CD4-positive, CD25-positive, alpha-beta regulatory T cell (primary cell): ENCODE measurements around the gene WRAP73. TPM values are rescaled to one million over a fixed set of nuclear protein-coding genes. Genes with fewer than 3 reads are reported as not detected.

Experiments
- ATAC-seq, 2 donors: fragments of 150-1000 bp; cut with Tn5 transposase; one replicate each; pipeline ENCODE4 v1.10.0; 2021; ENCODE audit warnings: low read depth in 2 of 2, moderate number of reproducible peaks in 2 of 2, moderate library complexity in 1 of 2
- DNase-seq, 3 donors: peaks; one replicate each; pipeline versions ENCODE4 v3.0.0 to v3.0.0-alpha.2; 2012 to 2022; ENCODE audit warnings: mixed read lengths in 1 of 3
- H3K27ac ChIP-seq: one replicate; pipeline ENCODE4 v1.7.0; 2013; ENCODE audit warnings: mild to moderate bottlenecking, low read length; ENCODE audit not compliant: insufficient read depth, poor library complexity, severe bottlenecking
- H3K27me3 ChIP-seq: one replicate; pipeline ENCODE4 v1.7.0; 2013; ENCODE audit warnings: low read length; ENCODE audit not compliant: control insufficient read depth, insufficient read depth
- H3K36me3 ChIP-seq: one replicate; pipeline ENCODE4 v1.7.0; 2013; ENCODE audit warnings: mild to moderate bottlenecking, low read length, moderate library complexity; ENCODE audit not compliant: control insufficient read depth, insufficient read depth
- H3K4me1 ChIP-seq: 2 replicates; pipeline ENCODE4 v1.7.0; 2013; ENCODE audit warnings: mild to moderate bottlenecking, low read length; ENCODE audit not compliant: insufficient read depth, control insufficient read depth, poor library complexity, severe bottlenecking
- H3K4me3 ChIP-seq: one replicate; pipeline ENCODE4 v1.7.0; 2013; ENCODE audit warnings: low read depth, mild to moderate bottlenecking, low read length, moderate library complexity
- H3K9me3 ChIP-seq, 2 experiments: 1 replicate in 1 of 2; 2 replicates in 1 of 2; pipeline ENCODE4 v1.7.0; 2013; ENCODE audit warnings: low read length in 2 of 2, mild to moderate bottlenecking in 1 of 2, moderate library complexity in 1 of 2; ENCODE audit not compliant: control insufficient read depth in 2 of 2
- H3K27ac Mint-ChIP-seq, 3 donors: one replicate each; pipeline ENCODE4 v1.8.0; 2020 to 2022; ENCODE audit warnings: mild to moderate bottlenecking in 3 of 3, mixed read lengths in 3 of 3, moderate library complexity in 2 of 3
- H3K27me3 Mint-ChIP-seq: one replicate; pipeline ENCODE4 v1.8.0; 2022; ENCODE audit warnings: mild to moderate bottlenecking, mixed read lengths
- H3K36me3 Mint-ChIP-seq: one replicate; pipeline ENCODE4 v1.8.0; 2020; ENCODE audit warnings: mixed read lengths
- H3K4me1 Mint-ChIP-seq, 4 donors: one replicate each; pipeline ENCODE4 v1.8.0; 2020 to 2022; ENCODE audit warnings: mixed read lengths in 4 of 4, mild to moderate bottlenecking in 1 of 4
- H3K4me3 Mint-ChIP-seq, 4 donors: one replicate each; pipeline ENCODE4 v1.8.0; 2020 to 2022; ENCODE audit warnings: mild to moderate bottlenecking in 4 of 4, mixed read lengths in 4 of 4, moderate library complexity in 3 of 4
- H3K9me3 Mint-ChIP-seq, 7 donors: one replicate each; pipeline ENCODE4 v1.8.0; 2020 to 2022; ENCODE audit warnings: mixed read lengths in 7 of 7, mild to moderate bottlenecking in 3 of 7, moderate library complexity in 2 of 7
- polyA plus RNA-seq, 4 donors: library from polyadenylated mRNA; unstranded; fragments of 300-500 nt; fragmentation: Illumina TruSeq; gene quantifications; one replicate each; pipeline ENCODE4 v1.2.3, GENCODE V29; 2021
- total RNA-seq: library from RNA; stranded (reverse); gene quantifications from one replicate; pipeline ENCODE4 v1.2.3, GENCODE V29; 2022

Gene WRAP73
- total and polyA plus RNA-seq, 5 donors from 2014 or later: 27.9 to 37.1 (median 36.4) TPM

DNA sequence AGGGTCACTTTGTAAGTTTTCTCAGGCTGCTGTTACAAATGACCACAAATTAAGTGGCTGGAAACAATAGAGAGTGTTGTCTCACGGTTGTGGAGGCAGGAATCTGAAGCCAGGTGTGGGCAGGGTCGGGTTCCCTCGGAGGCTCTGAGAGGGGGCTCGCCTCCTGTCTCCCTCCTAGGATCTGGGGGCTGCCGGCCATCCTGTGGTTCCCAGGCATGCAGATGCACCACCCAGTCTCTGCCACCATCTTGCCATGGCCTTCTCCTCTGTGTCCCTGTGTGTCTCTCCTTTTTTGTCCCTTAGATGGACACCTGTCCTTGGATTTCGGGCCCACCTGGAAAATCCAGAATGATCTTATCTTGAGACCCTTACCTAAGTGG, 7.2 kb upstream of the WRAP73 start:
- Mint-ChIP-seq H3K9me3 (peaks cover 0 to 2% (median 0%) of the 10 kb centered on the region in 7 donors), H3K36me3 (no peaks in the 10 kb centered on the region), H3K27me3 (peaks cover 50% of the 10 kb centered on the region), H3K4me3 (no peak overlapping the region), H3K27ac (no peak overlapping the region), H3K4me1 (peaks cover 0 to 4% (median 0%) of the 10 kb centered on the region in 4 donors)
- no peaks in the 10 kb centered on the region for H3K9me3 ChIP-seq
- H3K4me3 ChIP-seq: no peak overlapping the region
- H3K27me3 ChIP-seq: peaks cover 4% of the 10 kb centered on the region
- peaks cover 8% of the 10 kb centered on the region for H3K4me1 ChIP-seq
- DNase-seq (no peak), ATAC-seq (no peak)
- H3K36me3 ChIP-seq: no peaks in the 10 kb centered on the region
- no peak overlapping the region for H3K27ac ChIP-seq

DNA sequence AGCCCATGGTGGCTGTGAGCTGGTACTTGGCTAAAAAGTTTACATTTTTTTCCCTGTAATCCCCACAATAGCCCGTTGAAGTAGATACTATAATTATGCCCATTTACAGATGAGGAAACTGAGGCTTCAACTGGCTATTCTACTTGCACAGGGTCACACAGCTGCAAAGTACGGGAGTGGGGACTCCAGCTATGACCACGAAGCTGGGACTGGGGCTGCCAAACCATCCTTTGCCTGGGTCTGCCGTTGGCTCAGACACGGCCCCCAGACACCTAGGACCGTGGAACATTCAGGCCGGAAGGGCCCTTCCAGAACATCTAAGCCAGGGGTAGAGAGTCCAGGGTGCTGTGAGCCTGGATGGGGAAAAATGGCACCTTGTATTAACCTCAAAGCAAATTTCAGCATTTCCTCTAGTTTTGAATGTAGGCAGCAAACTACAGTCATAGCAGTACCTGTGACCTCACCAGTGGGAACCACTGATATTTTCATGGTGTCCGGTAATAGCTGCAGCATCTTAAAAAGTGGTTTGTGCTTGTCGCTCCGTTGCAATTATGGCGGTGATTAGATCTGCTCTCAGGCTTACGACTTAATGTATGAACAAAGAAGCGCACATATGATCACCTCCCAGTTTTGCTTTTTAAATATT, 6.7 kb upstream of the WRAP73 start:
- Histone ChIP-seq H3K27ac (no peak overlapping the region), H3K27me3 (peaks cover 4% of the 10 kb centered on the region), H3K4me1 (peaks cover 13% of the 10 kb centered on the region), H3K36me3 (no peaks in the 10 kb centered on the region), H3K9me3 (no peaks in the 10 kb centered on the region), H3K4me3 (no peak overlapping the region)
- peak in 1 of 3 donors; percentile 30 for DNase-seq
- H3K4me3 Mint-ChIP-seq: peak overlapping the region in 1 of 4 donors; percentile 63
- ATAC-seq: peak in 1 of 2 donors; percentile 38
- no peaks in the 10 kb centered on the region for H3K36me3 Mint-ChIP-seq
- no peak overlapping the region for H3K27ac Mint-ChIP-seq
- peaks cover 50% of the 10 kb centered on the region for H3K27me3 Mint-ChIP-seq
- H3K9me3 Mint-ChIP-seq: peaks cover 0 to 2% (median 0%) of the 10 kb centered on the region in 7 donors
- peaks cover 0 to 4% (median 0%) of the 10 kb centered on the region in 4 donors for H3K4me1 Mint-ChIP-seq

DNA sequence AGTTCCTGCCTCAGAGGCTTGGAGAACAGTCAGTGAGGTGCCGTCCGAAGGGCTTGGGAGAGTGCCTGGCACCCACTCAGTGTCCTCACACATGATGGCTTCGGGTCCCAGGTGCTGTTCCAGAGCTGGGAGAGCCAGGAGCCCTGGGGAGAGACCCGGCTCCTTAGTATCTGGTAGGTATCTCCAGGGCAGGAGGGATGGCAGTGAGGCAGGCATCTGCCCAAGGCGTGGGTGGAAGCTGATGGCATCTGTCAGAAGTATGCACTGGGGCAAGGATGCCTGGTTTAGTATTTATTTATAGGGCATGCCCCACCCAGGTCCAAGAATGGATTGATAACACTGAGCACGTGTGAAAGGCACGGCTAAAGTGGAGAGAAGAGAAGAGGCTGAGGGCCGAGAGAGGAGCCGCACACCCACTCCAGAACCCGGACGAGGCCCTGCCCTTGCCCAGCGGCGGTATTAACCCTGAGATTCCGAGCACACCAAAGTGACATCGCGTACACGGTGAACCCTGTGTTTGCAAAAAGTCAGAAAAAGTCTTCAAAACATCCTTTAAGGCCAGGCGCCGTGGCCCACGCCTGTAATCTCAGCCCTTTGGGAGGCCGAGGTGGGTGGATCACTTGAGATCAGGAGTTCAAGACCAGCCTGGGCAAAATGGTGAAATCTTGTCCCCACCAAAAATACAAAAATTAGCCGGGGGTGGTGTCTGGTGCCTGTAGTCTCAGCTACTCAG, 4.8 kb upstream of the WRAP73 start:
- H3K4me1 Mint-ChIP-seq: peaks cover 4 to 10% (median 8%) of the 10 kb centered on the region in 4 donors
- Histone ChIP-seq H3K27me3 (peaks cover 4% of the 10 kb centered on the region), H3K27ac (no peak overlapping the region), H3K4me1 (peaks cover 28% of the 10 kb centered on the region), H3K4me3 (no peak overlapping the region), H3K9me3 (no peaks in the 10 kb centered on the region), H3K36me3 (no peaks in the 10 kb centered on the region)
- peaks cover 0 to 4% (median 0%) of the 10 kb centered on the region in 7 donors for H3K9me3 Mint-ChIP-seq
- ATAC-seq: no peak
- DNase-seq: no peak
- peak overlapping the region in 2 of 4 donors; percentile 1 to 17 for H3K4me3 Mint-ChIP-seq
- no peaks in the 10 kb centered on the region for H3K36me3 Mint-ChIP-seq
- no peak overlapping the region for H3K27ac Mint-ChIP-seq
- peaks cover 60% of the 10 kb centered on the region for H3K27me3 Mint-ChIP-seq

DNA sequence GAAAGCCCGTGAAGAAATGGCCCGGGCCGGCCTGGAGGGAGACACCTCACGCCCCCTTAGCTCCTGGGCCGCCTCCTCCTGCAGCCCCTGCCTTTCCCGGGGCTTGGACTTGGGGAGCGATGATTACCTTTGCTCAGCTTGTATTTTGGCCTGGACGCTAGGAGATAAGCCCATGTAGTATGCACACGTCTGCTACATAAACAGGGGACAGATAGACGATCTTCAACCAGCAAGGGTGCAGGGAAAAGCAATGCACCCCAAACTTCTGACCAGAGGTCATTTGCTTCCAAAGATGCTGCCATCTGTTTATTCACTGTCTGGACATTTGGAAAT, 3.3 kb upstream of the WRAP73 start:
- Mint-ChIP-seq H3K27ac (peak overlapping the region in 1 of 3 donors; percentile 11), H3K4me3 (peak overlapping the region in 3 of 4 donors; percentile 3 to 80 (median 48)), H3K9me3 (peaks cover 0 to 4% (median 0%) of the 10 kb centered on the region in 7 donors), H3K27me3 (peaks cover 59% of the 10 kb centered on the region), H3K36me3 (no peaks in the 10 kb centered on the region), H3K4me1 (peaks cover 8 to 20% (median 15%) of the 10 kb centered on the region in 4 donors)
- Histone ChIP-seq H3K36me3 (no peaks in the 10 kb centered on the region), H3K9me3 (no peaks in the 10 kb centered on the region), H3K27ac (no peak overlapping the region), H3K4me3 (no peak overlapping the region), H3K27me3 (peaks cover 4% of the 10 kb centered on the region), H3K4me1 (peaks cover 38% of the 10 kb centered on the region)
- no peak for DNase-seq
- ATAC-seq: no peak

DNA sequence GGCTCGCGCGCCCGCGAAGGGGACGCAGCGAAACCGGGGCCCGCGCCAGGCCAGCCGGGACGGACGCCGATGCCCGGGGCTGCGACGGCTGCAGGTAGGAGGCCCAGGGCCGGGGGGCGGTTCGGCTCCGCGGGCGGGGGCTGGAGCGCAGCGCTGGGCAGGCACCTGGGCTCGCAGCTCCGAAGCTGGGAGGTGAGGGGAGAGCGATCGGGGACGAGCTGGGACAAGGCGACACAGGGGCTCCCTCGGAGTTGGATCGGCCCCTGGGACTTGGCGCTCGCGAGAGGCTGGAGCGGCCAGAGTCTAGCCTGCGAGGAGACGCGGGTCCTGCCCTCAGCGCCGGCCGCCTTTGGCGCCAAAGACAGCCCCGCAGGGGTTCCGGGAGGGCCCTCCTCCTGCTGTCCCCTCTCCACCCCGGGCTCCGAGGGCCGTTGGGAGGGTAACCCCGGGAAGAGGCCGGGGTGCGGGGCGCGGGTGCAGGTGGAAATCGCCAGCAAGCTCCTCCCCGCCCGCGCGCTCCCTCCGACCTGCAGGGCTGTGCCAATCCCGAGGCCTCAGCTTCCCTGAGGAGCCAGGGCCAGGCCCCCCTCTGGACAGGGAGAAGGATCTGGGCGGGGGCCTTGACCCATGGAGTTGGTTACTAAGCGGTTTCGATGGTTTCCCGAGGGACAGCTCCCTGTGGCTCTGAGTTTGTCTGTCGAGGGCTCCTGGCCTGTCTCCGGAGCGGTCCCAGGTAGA, 2.8 kb upstream of the WRAP73 start:
- H3K4me3 Mint-ChIP-seq: no peak overlapping the region

DNA sequence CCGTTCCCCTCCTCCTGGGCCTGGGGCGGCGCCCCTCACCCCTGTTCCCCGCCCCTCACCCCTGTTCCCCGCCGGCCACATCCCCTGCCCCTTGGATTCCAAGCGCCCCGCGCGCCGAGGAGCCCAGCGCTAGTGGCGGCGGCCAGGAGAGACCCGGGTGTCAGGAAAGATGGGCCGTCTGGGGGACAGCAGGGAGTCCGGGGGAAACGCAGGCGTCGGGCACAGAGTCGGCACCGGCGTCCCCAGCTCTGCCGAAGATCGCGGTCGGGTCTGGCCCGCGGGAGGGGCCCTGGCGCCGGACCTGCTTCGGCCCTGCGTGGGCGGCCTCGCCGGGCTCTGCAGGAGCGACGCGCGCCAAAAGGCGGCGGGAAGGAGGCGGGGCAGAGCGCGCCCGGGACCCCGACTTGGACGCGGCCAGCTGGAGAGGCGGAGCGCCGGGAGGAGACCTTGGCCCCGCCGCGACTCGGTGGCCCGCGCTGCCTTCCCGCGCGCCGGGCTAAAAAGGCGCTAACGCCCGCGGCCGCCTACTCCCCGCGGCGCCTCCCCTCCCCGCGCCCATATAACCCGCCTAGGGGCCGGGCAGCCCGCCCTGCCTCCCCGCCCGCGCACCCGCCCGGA, 2.1 kb upstream of the WRAP73 start, which contains the start of gene TP73:
TSS of gene TP73 (plus strand) at position 587 of the 618 bp plus-strand sequence. CDS start 29,850 bp downstream, outside the sequence.
- Mint-ChIP-seq H3K4me1 (peaks cover 8 to 28% (median 24%) of the 10 kb centered on the region in 4 donors), H3K27ac (peak within 1 kb of the TSS in 1 of 3 donors; percentile 11), H3K9me3 (peaks cover 0 to 4% (median 0%) of the 10 kb centered on the region in 7 donors), H3K27me3 (peaks cover 51% of the 10 kb centered on the region), H3K4me3 (peak within 1 kb of the TSS; percentile 48 to 80 (median 70)), H3K36me3 (no peaks in the 10 kb centered on the region)
- peaks cover 1% of the 10 kb centered on the region for H3K36me3 ChIP-seq
- peaks cover 4% of the 10 kb centered on the region for H3K27me3 ChIP-seq
- no peak within 1 kb of the TSS for H3K4me3 ChIP-seq
- H3K9me3 ChIP-seq: no peaks in the 10 kb centered on the region
- H3K27ac ChIP-seq: no peak within 1 kb of the TSS
- H3K4me1 ChIP-seq: peaks cover 38% of the 10 kb centered on the region
- DNase-seq (no peak), ATAC-seq (no peak)

More for the DNA sequence above, 2.8 kb upstream of the WRAP73 start:
- Histone ChIP-seq H3K27ac (no peak overlapping the region), H3K27me3 (peaks cover 4% of the 10 kb centered on the region), H3K4me1 (peaks cover 38% of the 10 kb centered on the region), H3K4me3 (no peak overlapping the region), H3K36me3 (no peaks in the 10 kb centered on the region), H3K9me3 (no peaks in the 10 kb centered on the region)
- peaks cover 8 to 25% (median 21%) of the 10 kb centered on the region in 4 donors for H3K4me1 Mint-ChIP-seq
- H3K27me3 Mint-ChIP-seq: peaks cover 54% of the 10 kb centered on the region
- no peak overlapping the region for H3K27ac Mint-ChIP-seq
- DNase-seq (no peak), ATAC-seq (no peak)
- H3K9me3 Mint-ChIP-seq: peaks cover 0 to 4% (median 0%) of the 10 kb centered on the region in 7 donors
- H3K36me3 Mint-ChIP-seq: no peaks in the 10 kb centered on the region
